ENCODE results near the gene NINJ2.

The NINJ2 gene

GRCh38 chr12:569091-569676, 94.1 kb downstream of the NINJ2 start:
- TF ChIP-seq ZFX (IDR thresholded peaks at IDR 0.05) (no peak), CTCF (conservative IDR thresholded peaks at IDR 0.05) (no peak)
- H3K27ac ChIP-seq, result no peak overlapping the region; the same call in 1 of the 2 replicates

GRCh38 chr12:568486-568885, 94.8 kb downstream of the NINJ2 start:
- H3K27ac ChIP-seq, result no peak overlapping the region
- TF ChIP-seq CTCF (conservative IDR thresholded peaks at IDR 0.05), result no peak
- TF ChIP-seq ZFX (IDR thresholded peaks at IDR 0.05), result no peak

- TF ChIP-seq ZFX (IDR thresholded peaks at IDR 0.05), result no peak
- TF ChIP-seq CTCF (conservative IDR thresholded peaks at IDR 0.05), result no peak
- no peak overlapping the region for H3K27ac ChIP-seq
Observed at GRCh38 chr12:565589-566105, 97.6 kb downstream of the NINJ2 start.

GRCh38 chr12:565161-565560, 98.1 kb downstream of the NINJ2 start:
- TF ChIP-seq CTCF (conservative IDR thresholded peaks at IDR 0.05) (no peak), ZFX (IDR thresholded peaks at IDR 0.05) (no peak)
- H3K27ac ChIP-seq, result no peak overlapping the region

GRCh38 chr12:563787-564298, 99.4 kb downstream of the NINJ2 start:
- no peak overlapping the region for H3K27ac ChIP-seq
- no peak for TF ChIP-seq ZFX (IDR thresholded peaks at IDR 0.05)
- no peak for TF ChIP-seq CTCF (conservative IDR thresholded peaks at IDR 0.05)

GRCh38 chr12:563250-563781, 99.9 kb downstream of the NINJ2 start:
- TF ChIP-seq ZFX (IDR thresholded peaks at IDR 0.05), result no peak
- TF ChIP-seq CTCF (conservative IDR thresholded peaks at IDR 0.05), result no peak
- no peak overlapping the region for H3K27ac ChIP-seq

- TF ChIP-seq ZFX (IDR thresholded peaks at IDR 0.05), result no peak
- TF ChIP-seq CTCF (conservative IDR thresholded peaks at IDR 0.05), result no peak
Observed at GRCh38 chr12:562634-563033, 100.6 kb downstream of the NINJ2 start.

More at GRCh38 chr12:562634-563033, 100.6 kb downstream of the NINJ2 start:
- H3K27ac ChIP-seq, result no peak overlapping the region
